Measurements from ENCODE around the gene SH3GL3.

SH3GL3 gene

GRCh38 chr15:83462026-83462425 is 14.9 kb downstream of the SH3GL3 start:
- no peak for DNase-seq (ENCODE audit: low read depth, low spot score)

GRCh38 chr15:83462953-83463433 is 15.9 kb downstream of the SH3GL3 start:
- no peak for DNase-seq (ENCODE audit: low read depth, low spot score)

- no peak for DNase-seq (ENCODE audit: low read depth, low spot score)
Observed at GRCh38 chr15:83470887-83471286, 23.7 kb downstream of the SH3GL3 start.

GRCh38 chr15:83471307-83471866 is 24.2 kb downstream of the SH3GL3 start:
- DNase-seq (ENCODE audit: low read depth, low spot score): no peak

GRCh38 chr15:83472151-83472550 is 25.0 kb downstream of the SH3GL3 start:
- no peak for DNase-seq (ENCODE audit: low read depth, low spot score)

- DNase-seq (ENCODE audit: low read depth, low spot score): no peak
Observed at GRCh38 chr15:83472797-83473196, 25.7 kb downstream of the SH3GL3 start.

- no peak for DNase-seq (ENCODE audit: low read depth, low spot score)
Observed at GRCh38 chr15:83474578-83474977, 27.4 kb downstream of the SH3GL3 start.

- peak; percentile 33 for DNase-seq (ENCODE audit: low read depth, low spot score)
Observed at GRCh38 chr15:83475551-83475950, 28.4 kb downstream of the SH3GL3 start.

- no peak for DNase-seq (ENCODE audit: low read depth, low spot score)
Observed at GRCh38 chr15:83476066-83476465, 28.9 kb downstream of the SH3GL3 start.

- DNase-seq (ENCODE audit: low read depth, low spot score): no peak
Observed at GRCh38 chr15:83476708-83477107, 29.6 kb downstream of the SH3GL3 start.

- DNase-seq (ENCODE audit: low read depth, low spot score): no peak
Observed at GRCh38 chr15:83477172-83477807, 30.1 kb downstream of the SH3GL3 start.

- DNase-seq (ENCODE audit: low read depth, low spot score): no peak
Observed at GRCh38 chr15:83477808-83478537, 30.8 kb downstream of the SH3GL3 start.

- no peak for DNase-seq (ENCODE audit: low read depth, low spot score)
Observed at GRCh38 chr15:83483612-83484011, 36.5 kb downstream of the SH3GL3 start.

- no peak for DNase-seq (ENCODE audit: low read depth, low spot score)
Observed at GRCh38 chr15:83484636-83485035, 37.5 kb downstream of the SH3GL3 start.

- DNase-seq (ENCODE audit: low read depth, low spot score): no peak
Observed at GRCh38 chr15:83486363-83486762, 39.2 kb downstream of the SH3GL3 start.

- DNase-seq (ENCODE audit: low read depth, low spot score): no peak
Observed at GRCh38 chr15:83487519-83487918, 40.4 kb downstream of the SH3GL3 start.

- no peak for DNase-seq (ENCODE audit: low read depth, low spot score)
Observed at GRCh38 chr15:83489690-83490089, 42.5 kb downstream of the SH3GL3 start.

GRCh38 chr15:83491486-83491885 is 44.3 kb downstream of the SH3GL3 start:
- no peak for DNase-seq (ENCODE audit: low read depth, low spot score)

GRCh38 chr15:83496766-83497165 is 49.6 kb downstream of the SH3GL3 start:
- no peak for DNase-seq (ENCODE audit: low read depth, low spot score)

GRCh38 chr15:83498374-83498773 is 51.2 kb downstream of the SH3GL3 start:
- no peak for DNase-seq (ENCODE audit: low read depth, low spot score)

- DNase-seq (ENCODE audit: low read depth, low spot score): peak; percentile 71
Observed at GRCh38 chr15:83498801-83499200, 51.7 kb downstream of the SH3GL3 start.

- DNase-seq (ENCODE audit: low read depth, low spot score): no peak
Observed at GRCh38 chr15:83499476-83499875, 52.3 kb downstream of the SH3GL3 start.

Data from iPS DF 19.7 (cell line).